HG03460 (cell line): ENCODE data around the gene PRDM2.

Experiments used
- ATAC-seq: cut with Tn5 transposase; IDR thresholded peaks from one replicate; pipeline ENCODE4 v1.9.1; 2021; ENCODE audit not compliant: unreplicated experiment

The PRDM2 gene

DNA sequence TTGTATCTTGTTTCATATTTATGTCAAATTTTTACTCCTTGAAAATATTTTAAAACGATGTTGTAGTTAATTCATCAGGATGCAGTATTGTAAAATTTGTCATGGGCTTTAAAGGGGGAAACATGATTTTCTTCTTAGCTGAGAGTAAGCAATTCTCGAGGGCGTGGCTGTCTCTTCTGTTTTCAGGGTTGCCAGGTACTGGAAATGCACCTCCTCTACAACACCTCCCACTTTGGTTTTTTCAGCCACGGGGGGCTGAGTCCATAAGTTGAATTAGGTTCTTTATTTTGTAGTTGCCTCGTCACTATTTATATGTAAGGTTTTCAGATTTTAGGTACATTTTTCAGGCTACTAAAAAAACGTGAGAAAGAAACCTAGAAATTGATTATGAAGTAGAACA lies 64.0 kb downstream of the PRDM2 start:
- no peak for ATAC-seq

DNA sequence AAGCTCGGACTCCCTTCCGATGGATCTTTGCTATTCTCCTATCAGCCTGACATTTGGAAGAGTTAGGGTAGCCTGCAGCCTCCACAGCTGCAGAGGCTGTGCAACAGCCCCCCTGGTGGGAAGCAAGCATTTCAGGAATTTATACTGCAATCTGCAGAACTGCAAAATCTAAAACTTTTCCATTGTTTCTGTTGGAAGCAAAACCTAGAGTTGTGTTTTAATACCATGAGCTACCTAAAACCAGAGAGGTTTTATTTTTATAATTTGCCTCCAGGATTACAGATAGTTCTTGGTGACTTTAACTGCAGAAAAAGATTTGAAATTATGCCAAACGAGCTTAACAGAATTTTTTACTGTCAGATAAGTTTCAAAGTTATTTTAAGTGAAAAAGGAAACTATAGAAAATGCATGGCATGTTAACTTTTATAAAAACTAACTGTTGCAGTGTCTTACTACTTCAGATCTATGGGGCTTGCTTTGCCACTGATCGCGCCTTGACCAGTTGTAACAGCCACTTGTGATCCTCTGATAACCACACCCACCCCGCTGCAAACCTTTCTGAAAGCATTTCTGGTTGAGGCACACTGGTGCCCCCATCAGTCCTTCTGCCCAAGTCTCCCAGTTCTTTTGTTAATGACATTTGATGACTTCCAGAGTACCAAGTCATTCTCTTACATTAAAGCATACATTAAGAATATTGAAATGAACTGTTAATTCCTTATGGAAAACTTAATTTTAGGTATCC lies 64.8 kb downstream of the PRDM2 start:
- ATAC-seq = no peak

DNA sequence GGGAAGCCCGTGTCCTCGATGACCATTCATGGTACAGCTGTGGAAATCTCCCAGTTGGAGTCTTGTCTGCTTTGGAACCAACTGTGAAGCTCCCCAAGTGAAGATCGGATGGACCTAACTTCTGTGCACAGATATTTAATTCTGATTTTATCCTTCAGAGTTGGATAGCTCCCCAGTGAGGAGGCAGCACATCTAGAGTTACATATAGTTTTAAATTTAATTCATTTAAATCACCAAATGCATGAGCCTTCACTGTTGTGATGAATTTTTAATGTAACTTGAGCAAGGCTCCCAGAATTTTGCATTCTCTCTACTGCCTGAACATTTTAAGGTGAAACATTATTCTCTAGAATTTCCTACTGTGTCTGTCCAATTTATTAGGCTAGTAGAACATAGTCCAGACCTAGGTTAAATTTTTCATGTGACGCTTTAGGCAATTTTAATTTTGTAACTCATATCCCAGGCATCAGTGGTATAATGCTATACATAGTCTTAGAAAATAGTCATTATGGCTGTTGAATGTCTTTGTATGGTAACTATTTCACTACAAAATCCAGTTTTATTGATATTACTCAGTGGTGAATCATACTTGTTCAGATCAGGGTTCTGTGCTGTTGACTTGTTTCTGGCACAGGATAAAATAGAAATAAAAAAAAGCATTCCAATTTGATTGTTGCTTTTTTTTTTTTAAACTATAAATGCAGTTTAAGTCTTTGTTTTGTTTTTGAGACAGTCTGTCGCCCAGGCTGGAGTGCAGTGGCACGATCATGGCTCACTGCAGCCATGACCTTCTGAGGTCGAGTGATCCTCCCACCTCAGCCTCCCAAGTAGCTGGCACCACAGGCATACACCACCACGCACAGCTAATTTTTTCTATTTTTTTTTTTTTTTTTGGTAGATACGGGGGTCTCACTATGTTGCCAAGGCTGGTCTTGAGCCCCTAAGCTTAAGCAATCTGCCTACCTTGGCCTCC lies 66.9 kb downstream of the PRDM2 start:
- no peak for ATAC-seq

DNA sequence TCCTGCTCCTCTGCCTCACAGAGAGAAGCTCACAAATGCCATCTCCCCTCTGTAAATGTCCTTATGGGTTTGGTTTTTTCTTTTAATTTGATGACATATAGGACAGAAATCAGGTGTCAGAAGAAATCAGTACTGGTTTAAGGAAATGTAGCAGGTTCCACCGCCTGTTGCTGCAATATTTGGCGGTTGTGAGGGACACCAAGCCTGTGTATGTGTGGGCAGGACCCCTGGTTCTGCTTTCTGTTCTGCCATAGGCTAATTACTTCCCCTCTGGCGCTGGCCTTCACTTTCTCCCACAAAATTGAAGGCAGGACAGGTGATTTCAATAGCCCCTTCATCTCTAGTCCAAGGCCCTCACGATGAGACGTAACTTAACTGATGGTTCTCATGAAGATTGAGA lies 69.2 kb downstream of the PRDM2 start:
- ATAC-seq = no peak

DNA sequence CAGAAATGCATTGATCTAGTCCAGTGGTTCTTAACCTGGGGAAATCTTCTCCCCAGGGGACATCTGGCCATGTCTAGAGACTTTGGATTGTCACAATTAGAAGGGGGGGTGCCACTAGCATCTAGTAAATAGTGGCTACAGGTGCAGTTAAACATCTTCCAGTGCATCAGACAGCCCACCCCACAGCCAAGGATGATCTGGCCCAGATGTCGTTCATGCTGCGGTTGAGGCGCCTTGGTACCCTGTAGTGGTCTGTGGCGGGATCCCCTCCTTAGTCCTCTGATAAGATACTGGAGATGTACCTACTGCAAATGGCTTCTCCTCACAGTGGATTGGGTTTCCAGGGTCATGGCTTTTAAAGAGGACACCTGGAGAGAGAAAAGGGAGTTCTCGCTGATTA lies 69.8 kb downstream of the PRDM2 start:
- no peak for ATAC-seq

DNA sequence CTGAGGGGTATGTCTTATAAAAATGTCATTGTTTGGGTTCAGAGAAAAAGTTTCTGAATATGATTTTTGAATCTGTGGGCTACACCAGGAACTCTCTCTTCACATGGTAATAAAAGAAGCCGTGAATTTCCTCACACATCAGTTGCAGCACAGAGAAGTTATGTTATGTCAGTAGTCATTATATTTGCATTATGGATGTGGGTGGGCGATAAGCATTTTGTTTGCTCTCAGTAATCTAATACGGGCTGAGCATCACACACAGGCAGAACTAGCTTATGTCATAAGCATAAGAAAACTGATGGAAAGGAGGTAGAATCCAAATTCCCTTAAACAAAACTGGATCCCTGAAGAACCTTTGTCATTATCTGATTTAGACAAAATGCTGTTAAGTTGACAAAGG lies 70.8 kb downstream of the PRDM2 start:
- no peak for ATAC-seq

DNA sequence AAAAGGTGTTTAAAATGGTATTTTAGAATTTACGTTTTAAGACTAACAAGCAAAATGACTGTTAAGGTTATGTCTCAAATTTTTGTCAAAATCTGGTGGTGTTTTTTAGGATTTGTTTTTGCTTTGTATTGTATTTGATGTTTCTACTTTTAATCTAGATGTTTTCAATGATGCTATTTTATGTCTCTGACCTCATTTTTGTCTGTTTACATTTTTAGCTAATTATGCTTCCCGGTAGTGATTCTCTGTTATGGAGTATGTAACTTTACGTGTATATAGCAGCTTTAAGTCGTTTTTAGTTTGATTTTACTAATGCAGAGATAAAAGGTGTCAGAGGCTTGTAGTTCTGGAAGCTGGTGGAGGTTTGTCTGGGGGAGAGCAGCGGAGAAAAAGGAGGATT lies 71.8 kb downstream of the PRDM2 start:
- ATAC-seq = no peak

DNA sequence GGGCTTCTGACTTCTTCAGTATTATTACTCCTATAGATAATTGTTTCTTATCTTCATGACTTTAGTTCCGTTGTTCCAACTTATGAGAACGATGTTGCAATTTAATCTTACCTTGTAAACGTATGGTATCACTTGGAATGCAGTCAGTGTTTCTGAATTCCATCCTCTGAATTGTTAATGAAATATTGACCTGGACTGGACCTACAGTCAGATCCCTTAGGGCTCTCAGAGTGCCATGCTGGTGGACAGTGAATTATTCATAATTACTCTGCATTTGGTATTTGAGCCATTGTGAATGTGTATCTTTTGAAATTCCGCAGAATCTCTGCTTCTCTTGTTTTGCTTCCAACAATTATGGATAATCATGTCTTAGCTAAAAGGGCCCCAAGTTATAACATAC lies 72.3 kb downstream of the PRDM2 start:
- no peak for ATAC-seq

DNA sequence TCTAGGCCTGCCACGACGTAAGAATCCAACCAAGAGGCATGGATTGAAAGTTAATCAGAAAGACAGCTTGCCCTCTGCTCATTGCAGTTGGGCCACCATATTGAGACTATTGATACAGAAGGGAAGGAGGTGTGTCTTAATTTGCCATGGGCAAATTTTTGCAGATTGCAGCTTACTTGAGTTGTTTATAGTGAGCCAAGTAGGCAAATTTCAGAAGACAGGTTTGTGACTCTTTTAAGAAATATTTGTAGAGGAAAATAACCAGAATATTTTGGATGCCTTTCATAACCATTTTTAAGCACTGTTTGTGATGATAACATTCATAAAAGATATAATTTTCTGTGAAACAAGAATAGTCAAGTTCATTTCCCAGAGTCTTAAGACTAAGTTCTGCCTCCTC lies 74.1 kb downstream of the PRDM2 start:
- ATAC-seq = no peak

DNA sequence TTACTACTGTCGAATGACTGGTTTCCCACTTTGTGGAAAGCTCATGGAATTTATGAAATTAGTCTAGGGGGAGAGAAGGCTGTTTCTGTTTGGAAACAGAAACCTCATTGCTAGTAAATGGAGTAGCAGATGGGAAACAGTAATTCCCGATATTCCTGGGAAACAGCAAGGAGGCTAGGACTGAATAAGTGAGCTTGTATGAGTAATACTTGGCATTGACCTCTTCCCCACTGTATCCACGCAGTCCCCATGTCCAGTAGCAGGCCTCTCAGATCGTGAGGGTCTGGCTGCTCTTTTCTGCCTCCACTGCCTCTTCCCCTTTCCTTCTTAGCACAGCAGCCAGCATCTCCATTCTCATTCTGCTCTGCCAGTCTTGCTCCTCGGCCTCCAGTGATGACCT lies 75.5 kb downstream of the PRDM2 start:
- ATAC-seq = no peak

DNA sequence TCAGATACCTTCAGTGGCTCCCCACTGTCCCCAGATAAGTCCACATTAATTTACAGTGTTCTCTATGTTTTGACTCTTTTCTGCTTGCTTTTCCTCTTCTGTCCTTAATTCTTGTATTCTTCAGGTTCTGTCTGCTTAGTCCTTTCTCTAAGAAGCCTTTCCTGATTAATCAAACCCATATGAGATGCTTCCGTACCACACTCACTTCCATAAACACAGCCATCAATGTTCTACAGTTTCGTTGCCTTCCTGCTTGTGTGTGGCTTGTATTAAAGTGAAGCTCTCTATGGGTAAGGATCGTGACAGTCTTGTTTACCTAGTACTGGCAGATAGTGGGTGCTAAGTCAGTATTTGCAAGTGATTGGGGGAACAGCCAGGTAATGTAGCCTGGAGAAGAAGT lies 75.9 kb downstream of the PRDM2 start:
- ATAC-seq = no peak

DNA sequence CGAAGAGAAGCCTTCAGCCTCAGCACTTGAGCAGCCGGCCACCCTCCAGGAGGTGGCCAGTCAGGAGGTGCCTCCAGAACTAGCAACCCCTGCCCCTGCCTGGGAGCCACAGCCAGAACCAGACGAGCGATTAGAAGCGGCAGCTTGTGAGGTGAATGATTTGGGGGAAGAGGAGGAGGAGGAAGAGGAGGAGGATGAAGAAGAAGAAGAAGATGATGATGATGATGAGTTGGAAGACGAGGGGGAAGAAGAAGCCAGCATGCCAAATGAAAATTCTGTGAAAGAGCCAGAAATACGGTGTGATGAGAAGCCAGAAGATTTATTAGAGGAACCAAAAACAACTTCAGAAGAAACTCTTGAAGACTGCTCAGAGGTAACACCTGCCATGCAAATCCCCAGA lies 78.4 kb downstream of the PRDM2 start:
- no peak for ATAC-seq

DNA sequence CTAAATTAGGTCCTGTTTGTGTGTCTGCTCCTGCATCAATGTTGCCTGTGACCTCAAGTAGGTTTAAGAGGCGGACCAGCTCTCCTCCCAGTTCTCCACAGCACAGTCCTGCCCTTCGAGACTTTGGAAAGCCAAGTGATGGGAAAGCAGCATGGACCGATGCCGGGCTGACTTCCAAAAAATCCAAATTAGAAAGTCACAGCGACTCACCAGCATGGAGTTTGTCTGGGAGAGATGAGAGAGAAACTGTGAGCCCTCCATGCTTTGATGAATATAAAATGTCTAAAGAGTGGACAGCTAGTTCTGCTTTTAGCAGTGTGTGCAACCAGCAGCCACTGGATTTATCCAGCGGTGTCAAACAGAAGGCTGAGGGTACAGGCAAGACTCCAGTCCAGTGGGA lies 79.9 kb downstream of the PRDM2 start:
- no peak for ATAC-seq

DNA sequence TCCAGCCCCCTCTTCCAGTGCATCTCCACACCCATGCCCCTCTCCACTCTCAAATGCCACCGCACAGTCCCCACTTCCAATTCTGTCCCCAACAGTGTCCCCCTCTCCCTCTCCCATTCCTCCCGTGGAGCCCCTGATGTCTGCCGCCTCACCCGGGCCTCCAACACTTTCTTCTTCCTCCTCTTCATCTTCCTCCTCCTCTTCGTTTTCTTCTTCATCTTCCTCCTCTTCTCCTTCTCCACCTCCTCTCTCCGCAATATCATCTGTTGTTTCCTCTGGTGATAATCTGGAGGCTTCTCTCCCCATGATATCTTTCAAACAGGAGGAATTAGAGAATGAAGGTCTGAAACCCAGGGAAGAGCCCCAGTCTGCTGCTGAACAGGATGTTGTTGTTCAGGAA lies 80.8 kb downstream of the PRDM2 start:
- no peak for ATAC-seq

DNA sequence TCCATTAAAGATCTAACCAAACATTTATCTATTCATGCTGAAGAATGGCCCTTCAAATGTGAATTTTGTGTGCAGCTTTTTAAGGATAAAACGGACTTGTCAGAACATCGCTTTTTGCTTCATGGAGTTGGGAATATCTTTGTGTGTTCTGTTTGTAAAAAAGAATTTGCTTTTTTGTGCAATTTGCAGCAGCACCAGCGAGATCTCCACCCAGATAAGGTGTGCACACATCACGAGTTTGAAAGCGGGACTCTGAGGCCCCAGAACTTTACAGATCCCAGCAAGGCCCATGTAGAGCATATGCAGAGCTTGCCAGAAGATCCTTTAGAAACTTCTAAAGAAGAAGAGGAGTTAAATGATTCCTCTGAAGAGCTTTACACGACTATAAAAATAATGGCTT lies 81.2 kb downstream of the PRDM2 start:
- ATAC-seq = no peak

DNA sequence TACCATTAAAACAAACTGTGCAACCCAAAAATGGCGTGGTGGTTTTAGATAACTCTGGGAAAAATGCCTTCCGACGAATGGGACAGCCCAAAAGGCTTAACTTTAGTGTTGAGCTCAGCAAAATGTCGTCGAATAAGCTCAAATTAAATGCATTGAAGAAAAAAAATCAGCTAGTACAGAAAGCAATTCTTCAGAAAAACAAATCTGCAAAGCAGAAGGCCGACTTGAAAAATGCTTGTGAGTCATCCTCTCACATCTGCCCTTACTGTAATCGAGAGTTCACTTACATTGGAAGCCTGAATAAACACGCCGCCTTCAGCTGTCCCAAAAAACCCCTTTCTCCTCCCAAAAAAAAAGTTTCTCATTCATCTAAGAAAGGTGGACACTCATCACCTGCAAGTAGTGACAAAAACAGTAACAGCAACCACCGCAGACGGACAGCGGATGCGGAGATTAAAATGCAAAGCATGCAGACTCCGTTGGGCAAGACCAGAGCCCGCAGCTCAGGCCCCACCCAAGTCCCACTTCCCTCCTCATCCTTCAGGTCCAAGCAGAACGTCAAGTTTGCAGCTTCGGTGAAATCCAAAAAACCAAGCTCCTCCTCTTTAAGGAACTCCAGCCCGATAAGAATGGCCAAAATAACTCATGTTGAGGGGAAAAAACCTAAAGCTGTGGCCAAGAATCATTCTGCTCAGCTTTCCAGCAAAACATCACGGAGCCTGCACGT lies 82.1 kb downstream of the PRDM2 start:
- ATAC-seq = no peak

DNA sequence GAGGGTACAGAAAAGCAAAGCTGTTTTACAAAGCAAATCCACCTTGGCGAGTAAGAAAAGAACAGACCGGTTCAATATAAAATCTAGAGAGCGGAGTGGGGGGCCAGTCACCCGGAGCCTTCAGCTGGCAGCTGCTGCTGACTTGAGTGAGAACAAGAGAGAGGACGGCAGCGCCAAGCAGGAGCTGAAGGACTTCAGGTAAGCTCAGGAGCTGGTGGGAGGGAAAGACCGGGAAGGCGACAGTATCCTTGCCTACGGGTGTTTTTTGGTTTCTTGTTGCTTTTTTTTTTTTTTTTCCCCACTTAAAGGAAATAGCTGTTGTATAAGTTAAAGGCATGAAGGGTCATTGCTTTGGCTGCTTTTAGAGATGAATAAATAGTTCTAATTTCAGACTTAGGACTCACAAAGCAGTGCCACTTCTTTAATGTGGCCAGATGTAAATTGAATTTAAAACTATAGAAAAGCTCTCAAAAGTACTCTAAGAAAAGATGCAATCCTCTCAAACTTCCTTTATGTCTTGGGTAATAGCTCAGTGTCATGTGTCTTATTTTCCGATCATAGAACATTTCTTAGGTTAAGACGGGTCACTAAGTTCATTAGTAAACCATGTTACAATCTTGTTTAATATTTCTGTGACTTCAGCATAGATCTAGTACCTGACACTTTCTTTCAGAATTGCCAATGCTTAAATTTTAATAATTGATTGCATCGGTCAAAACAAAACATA lies 82.8 kb downstream of the PRDM2 start:
- ATAC-seq = no peak

DNA sequence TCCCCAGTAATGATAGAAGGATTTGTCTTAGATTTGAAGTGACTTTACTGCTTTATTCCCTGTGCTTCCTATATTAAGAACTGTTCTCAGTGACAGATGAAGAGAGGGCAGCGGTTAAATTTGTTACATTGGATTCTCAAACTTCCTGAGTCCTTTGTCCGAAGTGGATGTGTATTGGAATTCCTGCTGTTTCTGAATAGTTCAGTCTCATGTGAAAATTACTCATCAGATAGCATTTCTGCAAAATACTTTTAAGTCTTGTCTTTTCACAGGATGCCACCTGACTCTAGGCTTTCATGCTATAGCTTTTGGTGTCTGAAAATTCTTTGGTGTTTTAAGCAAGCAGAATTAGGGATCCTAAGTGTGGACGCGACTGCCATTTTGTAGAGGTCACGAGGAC lies 83.6 kb downstream of the PRDM2 start:
- ATAC-seq = no peak

DNA sequence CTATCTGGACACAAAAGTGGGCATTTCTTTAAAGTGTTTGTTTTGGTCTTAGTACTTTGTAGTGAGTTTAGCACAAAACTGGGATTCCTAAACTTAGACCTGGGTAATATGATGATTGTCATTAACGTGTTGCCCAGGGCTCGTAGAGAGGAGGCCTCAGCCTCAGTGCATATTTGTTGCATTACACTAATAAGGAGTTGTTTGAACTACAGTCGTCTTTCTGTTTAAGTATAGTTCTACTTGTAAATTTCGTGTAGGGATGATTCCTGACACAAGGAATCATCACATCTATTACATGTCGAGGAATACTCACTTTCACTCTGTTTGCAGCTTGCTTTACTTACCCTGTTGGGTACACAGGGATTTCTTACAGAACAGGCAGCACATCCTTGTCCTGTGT lies 85.0 kb downstream of the PRDM2 start:
- no peak for ATAC-seq

DNA sequence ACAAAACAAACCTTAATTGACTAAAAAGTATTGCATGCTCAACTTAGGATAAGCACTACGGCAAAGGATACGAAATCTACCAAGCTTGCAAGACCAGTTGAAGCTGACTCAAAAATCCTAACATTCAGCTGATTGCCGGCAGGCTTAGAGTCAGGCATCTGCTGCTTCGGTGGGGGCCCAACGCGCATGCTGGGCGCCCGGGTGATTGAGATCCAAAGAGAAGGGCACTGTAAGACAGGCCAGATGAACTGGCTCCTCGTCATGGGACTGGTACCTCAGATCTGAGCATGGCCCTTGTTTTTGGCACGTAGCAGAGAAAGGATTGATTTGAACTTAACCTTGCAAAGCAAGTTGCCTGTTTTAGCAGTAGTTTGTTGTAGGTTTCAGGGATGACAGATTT lies 86.6 kb downstream of the PRDM2 start:
- no peak for ATAC-seq

DNA sequence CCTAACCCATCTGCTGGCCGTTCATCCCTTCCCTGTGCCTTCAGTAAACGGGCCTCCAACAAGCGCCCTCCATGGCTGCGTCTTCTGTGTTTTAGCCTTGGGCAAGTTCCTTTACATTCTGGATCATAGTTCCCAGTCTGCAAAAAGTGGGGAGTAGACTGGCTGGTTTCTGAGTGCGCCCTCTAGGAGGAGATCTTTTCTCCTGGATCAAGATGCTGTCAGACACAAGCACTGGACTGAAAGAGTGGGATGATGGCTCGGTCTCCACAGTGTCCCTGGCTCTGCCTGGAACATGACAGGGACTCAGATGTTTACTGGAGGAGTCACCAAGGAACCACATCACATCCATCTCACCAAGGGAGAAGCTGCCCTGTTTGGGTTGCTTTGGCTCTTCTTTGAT lies 88.8 kb downstream of the PRDM2 start:
- ATAC-seq = no peak
